Stimulated activated CD4-positive, alpha-beta T cell treated with anti-CD3 and anti-CD28 coated beads, Interleukin-15, amount 100 ng/mL, for 24 hours (primary cell): ENCODE data around the gene IP6K1.
A peak's percentile ranks its signal among the peaks of the same experiment; 100 is the strongest.
"Not testable (repeated sequence)": the region's sequence is repeated elsewhere in the genome, so short reads cannot be mapped to it uniquely, and the experiment has no call there.

Source experiments
- DNase-seq: peaks from one replicate; pipeline ENCODE4 v3.0.0-alpha.2; 2020

Gene IP6K1

DNA sequence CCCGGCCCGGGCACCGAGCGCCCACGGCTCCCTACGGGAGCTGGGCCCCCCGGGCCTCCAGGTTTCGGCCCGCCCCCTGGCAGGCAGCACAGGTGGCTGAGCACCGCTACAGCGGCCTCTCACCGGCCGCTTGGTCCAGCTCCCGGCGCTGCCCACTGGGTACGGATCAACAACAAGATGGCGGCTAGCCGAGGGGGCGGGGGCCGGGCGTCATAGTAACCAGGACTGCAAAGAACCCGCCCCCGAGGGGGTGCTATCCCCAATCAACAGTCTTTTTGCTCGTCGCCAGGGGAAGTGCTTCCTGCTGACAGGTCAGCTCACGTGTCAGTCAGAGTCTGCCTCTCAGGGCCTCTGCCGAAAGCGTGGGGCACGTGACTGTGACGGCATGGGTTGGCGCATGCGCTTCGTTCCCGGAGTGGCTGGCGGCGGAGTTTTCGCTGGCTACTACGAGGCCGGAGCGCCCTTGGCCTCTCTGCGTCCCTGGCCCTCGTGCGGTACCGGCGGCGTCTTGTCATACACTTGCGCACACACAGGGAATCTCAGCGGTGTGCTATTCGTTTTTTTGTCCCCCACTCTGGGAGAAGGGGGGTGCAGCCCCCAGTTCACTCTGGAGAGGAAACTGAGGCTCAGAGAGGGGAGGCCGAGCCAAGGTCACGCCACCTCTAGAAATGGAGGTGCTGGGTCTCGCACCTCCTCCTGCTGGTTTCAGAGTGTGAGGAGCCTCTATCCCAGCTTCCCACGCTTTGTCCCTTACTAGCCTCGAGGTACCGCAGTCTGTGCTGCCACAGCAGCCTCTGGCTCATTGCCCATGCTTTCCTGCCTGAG lies at the start of gene IP6K1:
IP6K1 (minus strand) TSS at position 186 of the 825 bp plus-strand sequence. CDS start 38,502 bp downstream, outside the sequence.
- DNase-seq = peak; percentile 100

DNA sequence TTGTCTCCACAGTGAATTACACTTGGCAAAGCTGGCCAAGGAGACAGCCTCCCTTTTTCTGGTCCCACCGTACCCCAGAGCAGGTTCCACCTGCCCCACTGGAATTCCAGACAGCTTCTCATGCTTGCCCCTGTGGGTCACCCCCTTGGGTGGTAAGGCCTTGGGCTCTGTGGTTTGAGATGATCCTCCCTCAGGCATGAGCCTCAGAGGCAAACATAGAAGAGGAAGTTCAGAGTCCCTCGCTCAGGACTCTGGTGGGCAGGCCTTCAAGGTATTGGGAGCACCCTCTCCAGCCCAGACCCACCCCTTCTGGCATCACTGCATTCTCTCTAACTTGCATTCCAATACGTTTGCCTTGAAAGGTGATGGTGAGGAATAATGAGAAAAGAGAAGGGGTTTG lies 45.0 kb upstream of the IP6K1 start:
- no peak for DNase-seq

DNA sequence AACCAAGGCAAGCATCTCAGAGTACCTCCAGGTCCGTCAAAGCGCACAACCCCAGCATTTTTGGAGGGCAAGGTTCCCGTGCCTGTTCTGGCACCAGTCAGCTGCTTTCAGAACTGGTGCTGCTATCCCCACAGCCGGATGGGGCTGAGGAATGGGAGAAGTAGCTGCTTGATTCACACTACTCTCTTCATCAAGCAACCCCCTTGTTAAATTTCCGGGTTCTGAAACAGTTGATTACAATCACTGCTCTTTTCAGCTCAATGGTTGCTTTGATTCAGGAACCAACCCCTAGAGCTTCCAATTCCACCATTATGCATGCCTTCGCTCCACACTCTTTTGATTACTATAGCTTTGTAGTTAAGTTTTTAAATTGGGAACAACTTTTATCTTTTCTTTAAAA lies 39.7 kb upstream of the IP6K1 start:
- DNase-seq = no peak

DNA sequence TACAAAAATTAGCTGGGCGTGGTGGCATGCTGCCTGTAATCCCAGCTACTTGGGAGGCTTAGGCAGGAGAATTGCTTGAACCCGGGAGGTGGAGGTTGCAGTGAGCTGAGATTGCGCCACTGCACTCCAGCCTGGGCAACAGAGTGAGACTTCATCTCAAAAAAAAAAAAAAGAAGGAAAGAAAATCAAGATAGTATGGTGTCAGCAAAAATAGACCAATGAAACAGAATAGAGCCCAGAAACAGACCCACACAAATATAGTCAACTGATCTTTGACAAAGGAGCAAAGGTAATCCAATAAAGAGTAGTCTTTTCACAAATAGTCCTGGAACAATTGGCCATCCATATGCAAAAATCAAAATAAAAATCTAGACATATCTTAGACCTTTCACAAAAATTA lies 36.8 kb upstream of the IP6K1 start:
- not testable (repeated sequence) for DNase-seq

DNA sequence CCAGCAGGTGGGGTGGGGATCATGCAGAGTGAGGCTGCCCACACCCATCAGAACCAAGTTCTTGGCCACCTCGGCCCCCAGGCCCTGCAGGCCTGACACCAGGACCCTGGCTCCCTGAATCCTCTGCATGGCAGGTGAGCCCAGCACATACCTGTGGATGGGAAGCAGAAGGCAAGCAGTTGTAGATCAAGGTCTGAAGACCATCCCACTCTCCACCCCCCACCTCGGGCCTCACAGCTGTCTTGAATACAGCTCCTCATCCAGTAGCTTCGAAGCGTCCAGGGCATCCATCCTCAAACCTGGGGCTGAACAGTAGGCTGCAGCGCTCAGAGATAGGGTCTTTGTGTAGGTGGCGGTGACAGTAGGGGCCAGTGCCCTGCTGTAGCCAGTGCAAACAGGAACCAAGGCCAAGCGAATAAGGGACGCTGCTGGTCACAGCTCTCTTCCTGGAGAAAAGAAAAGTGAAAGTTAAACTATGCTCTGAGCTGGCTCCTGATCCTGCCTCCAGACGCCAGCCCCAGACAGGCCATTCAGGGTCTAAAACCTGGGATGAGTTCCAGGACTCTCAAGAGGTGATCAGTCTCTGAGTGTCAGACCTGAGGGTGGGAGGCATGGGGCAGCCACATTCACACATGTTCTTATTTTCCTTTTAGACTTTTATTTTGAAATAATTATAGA lies 27.3 kb upstream of the IP6K1 start, which contains the start of gene UBA7:
UBA7 (minus strand) TSS at position 457 of the 678 bp plus-strand sequence; CDS start at position 291, 166 bp downstream.
- peak; percentile 50 for DNase-seq

DNA sequence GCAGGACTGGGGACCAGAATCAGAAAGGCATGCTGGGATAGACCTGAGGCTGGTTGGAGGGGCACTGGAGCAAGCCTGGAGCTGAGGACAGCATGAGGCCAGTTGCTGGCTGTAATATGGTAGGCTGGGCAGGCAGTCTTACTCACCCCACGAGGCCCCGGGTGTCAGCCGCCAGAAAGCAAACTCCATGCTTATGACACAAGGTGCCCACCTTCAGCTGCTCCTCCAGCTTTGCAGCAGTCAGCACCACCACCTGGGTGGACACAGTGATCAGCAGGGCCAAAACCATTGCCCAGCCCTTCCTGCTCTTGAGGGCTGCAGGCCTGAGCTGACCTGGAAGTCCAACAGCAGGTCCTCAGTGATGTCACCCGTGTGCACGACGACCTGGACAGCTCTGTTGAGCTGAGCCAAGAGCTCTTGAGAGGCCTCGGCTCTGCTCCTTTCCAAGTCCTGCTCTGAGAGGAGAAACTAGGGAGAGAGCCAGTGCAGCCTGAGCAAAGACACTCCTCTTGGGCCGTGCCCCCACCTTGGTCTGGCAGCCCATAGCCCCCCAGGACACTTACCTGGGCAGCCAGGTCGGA lies 26.7 kb upstream of the IP6K1 start:
- DNase-seq = peak; percentile 9

DNA sequence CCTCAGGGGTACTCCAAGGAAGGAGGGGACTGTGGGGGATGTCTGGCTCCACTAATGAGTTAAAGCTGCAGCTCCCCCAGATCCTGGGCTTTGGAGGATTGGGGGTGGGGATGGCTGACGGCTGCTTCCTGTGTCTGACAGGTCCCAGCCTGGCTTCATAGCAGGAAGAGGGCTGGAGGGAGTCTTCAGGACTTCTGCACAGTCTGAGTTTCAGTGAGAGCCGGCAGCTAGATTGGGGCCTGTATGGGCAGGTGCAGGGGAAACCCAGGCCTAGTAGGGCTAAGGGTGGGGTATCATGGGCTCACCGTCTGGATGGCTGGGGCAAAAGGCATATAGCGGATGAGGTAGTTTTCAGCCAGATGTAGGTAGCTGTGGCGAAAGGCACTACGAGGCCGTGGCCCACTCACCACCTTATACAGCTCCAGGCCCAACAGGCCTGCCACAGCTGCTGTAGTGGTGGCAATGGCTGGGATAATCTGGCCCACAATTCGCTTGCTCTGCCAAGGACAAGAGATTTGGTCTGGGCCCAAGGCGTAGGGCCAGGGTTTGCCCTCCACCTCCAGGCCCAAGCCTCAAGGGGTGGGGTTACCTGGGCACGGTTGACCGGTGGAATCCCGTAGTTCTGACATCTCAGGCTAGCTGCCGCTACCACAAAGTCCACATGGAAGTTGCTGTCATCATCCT lies 21.2 kb upstream of the IP6K1 start:
- DNase-seq = no peak

DNA sequence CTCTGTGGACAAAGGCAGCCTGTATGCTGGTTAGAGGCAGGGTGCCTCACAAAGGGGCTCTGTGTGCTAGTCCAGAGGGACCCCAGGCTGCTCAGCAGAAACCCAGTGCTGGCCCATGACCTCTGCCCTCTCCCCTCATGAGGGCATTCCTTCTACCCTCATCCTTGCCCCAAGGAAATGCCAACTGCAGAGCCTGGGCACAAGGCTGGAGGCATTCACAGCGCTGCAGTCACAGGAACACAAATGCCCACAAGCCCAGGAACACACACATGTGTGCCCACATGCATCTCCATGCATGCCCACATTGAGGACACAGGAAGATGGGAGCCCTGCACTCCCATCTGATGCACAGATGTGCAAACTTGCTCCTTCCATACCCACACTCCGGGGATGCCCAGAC lies 20.5 kb upstream of the IP6K1 start:
- no peak for DNase-seq

DNA sequence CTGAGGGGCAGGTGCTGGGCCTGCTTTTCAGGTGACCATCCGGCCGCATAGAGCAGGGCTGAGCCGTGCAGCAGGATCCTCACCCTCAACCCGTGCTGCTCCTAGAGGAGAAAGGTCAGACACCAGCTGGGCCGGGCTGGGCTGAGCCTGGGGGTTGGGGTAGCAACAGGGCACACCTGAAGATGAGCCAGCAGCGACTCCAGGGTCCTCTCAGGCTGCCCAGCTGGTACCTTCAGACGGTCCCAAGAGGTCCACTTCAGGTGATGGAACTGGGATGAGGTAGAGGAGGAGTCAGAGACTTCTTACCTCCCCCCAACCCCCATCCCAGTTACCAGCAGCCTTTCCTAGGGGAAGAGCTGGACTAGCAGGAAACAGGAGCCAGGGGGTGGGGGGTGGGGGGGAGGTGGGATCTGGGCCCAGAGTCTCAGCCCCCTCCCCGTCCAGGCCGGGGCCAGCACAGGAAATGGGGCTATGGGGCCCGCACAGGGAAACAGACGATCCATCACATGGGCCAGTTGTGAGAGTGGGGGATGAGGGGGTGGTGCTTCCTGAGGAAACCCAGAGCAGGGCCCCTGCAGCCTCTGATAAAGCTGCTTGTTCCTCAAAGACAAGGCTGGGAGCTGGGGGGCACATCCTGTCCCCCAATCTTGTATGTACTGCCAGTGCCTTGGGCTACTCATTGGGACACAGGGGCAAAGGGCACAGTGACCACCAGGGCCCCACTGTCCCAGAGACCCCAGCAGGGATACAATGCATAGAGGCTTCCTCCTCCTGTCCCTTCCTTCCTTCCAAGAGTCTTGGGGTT lies 19.8 kb upstream of the IP6K1 start:
- DNase-seq = peak; percentile 32

DNA sequence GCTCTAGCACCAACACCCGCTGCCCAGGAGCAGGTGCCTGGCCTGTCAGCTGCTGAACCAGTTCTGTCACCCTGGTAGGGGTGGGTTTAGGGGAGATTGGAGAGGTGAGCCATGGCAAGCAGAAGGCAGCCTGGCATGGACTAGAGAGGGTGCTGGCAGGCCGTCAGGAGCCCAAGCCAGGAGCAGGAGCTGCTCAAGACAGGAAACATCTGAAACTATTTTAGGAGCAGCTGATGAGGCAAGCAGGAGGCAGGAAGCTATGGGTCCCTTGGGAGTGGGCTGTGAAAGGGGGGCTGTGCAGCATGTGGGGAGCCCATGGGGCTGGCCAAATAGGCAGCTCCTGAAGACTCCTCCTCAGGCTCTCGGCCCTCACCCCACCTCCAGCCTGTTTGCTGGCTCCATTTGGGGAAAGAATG lies 19.0 kb upstream of the IP6K1 start:
- no peak for DNase-seq

DNA sequence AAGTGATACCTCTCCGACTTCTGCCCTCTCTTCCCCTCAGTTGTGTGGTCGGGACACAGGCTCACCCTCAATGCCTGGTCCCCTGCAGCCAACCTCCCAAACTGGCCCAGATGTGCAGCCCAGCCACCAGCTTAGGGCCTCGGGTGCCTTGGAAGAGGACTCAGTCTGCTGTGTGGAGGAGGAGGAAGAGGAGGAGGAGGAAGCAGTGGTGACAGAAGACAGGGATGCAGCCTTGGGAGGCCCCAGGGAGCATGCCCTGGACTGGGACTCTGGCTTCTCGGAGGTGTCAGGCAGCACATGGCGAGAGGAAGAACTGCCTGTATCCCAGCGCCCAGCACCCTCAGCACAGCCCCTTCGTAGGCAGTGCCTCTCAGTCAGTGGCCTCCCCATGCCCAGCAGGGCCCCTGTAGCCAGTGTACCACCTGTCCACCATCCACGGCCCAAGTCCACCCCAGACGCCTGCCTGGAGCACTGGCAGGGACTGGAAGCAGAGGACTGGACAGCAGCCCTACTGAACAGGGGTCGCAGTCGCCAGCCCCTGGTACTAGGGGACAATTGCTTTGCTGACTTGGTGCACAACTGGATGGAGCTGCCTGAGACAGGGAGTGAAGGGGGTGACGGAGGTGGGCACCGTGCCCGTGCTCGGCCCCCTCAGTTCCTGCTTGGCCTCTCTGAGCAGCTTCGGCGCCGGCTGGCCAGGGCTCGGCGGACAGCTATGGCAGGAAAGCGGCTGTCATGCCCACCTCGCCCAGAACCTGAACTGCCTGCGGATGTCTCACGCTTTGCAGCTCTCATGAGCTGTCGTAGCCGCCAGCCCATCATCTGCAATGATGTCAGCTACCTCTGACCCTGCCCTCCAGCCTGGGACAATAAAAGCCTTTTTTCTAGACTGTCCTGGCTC lies 18.0 kb upstream of the IP6K1 start:
- DNase-seq = no peak

DNA sequence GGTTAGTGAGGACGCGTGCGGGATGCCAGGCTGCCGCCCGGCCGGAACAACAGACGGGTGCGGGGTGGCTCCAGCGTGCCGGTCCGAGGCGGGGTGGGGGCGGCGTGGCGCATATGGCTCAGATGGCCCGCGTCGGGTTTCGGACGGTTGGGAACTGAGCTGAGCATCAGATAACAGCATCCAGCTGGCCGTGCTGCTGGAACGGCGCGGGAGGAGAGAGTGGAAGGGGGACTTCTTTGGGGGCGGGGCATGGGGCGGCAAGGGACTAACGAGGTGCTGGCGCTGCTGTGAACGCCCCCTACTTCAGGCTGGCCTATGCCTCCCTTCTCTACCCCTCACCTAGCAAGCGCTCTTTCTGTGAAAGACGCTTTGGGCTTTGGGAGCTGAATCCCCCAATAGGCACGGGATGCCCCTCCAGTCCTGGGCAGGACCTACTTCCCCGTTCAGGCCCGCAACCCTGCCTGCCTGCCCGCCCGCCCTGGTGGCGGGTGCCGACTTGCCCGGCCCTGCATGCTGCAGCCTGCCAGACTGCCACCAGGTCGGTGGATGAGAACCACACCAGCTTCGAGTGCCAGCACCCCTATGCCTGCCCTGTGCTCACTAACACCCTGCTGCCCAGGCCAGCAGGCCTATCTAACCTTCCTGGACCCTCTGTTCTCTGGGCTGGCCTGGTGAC lies 17.3 kb upstream of the IP6K1 start:
- peak; percentile 68 for DNase-seq

DNA sequence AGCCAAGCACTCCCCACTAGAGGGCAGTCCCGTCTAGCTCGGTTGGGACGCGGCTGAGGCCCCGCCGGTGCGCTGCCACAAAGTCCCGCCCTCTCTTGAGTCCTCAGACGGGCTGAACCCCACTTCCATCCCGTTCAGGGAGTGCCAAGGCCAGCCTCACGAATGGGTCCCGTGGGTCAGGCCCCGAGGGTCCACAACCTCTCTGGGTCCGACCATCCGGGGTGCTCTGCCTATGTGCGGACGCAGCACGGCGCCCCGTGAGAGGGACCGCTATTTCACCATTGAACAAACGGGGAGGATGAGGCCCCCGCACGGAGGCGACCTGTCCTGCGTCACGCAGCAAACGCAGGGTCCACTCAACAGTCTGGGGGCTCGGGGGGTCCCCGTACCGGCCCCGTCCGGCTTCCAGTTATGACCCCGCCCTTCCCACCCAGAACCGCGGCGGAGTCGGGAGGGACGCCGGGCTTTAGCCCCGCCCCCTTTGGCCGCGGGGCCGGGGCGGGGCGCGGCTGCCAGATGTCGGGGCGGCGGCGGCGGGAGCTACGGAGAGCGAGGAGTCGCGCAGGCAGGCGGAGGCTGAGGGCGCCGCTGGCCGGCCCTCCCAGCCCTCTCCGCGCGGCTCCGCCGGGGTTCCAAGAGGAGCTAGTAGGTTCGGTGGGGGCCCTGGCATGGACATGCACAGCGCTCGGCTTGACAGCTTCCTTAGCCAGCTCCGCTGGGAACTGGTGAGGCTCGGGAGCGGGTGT lies 16.6 kb upstream of the IP6K1 start, which contains the start of gene INKA1:
INKA1 (plus strand) TSS at position 543 of the 746 bp plus-strand sequence; CDS start at position 675, 132 bp downstream.
- peak; percentile 94 for DNase-seq

DNA sequence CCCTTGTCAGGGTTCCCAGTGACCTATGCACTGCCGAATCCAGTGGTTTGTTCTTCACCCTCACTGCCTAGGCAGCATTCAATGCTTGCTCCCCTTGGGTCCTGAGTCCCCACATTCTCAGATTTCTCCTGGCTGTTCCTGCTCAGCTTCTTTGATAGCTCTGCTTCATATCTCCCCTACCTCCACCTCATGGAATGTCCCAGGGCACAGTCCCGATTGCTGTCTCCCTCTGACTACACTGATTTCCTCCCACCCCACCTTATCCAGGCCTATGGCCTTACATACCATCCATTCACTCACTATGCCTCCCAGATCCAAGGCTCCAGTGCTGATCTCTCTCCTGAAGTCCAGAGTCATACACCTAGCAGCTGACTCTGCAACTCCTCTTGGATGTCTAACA lies 14.8 kb upstream of the IP6K1 start:
- DNase-seq = no peak

DNA sequence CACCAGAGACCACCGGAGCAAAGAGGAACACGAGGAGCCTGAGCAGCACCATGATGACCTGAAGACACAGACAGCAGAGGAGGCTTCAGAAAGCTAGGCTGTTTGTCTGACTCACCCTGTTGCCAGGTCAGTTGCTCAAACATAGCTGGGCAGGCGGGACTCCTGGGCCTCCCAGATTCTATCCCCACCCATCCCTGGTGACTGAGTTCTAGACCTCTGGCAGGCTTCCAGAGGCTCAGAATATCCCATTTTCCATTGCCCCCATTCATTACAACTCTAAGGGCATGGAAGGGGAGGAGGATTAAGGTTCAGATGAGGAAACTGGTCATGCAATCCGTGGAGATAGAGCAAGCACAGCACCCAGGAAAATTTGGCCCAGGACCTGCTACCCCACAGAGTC lies 13.4 kb upstream of the IP6K1 start, which contains the start of gene CDHR4:
CDHR4 (minus strand) TSS at position 113 of the 400 bp plus-strand sequence; CDS start at position 52, 61 bp downstream.
- no peak for DNase-seq

DNA sequence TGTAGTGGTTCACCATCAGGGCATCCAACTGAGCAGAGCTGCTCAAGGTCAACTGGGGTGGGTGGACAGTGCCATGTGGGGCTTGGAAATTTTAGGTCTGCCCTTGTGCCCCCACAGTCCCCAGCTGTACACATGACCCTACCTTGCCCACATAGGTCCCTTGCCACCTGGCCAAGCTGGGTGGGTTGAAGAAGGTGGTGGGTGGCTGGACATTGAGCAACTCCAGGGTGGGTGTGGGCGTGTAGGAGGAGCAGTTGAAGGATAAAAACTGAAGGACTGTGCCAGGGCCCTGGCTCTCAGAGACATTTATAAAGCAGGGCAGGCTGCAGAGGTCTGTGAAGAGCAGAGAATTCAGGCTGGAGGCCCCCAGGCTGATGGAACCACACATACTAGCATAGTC lies 12.8 kb upstream of the IP6K1 start:
- no peak for DNase-seq

DNA sequence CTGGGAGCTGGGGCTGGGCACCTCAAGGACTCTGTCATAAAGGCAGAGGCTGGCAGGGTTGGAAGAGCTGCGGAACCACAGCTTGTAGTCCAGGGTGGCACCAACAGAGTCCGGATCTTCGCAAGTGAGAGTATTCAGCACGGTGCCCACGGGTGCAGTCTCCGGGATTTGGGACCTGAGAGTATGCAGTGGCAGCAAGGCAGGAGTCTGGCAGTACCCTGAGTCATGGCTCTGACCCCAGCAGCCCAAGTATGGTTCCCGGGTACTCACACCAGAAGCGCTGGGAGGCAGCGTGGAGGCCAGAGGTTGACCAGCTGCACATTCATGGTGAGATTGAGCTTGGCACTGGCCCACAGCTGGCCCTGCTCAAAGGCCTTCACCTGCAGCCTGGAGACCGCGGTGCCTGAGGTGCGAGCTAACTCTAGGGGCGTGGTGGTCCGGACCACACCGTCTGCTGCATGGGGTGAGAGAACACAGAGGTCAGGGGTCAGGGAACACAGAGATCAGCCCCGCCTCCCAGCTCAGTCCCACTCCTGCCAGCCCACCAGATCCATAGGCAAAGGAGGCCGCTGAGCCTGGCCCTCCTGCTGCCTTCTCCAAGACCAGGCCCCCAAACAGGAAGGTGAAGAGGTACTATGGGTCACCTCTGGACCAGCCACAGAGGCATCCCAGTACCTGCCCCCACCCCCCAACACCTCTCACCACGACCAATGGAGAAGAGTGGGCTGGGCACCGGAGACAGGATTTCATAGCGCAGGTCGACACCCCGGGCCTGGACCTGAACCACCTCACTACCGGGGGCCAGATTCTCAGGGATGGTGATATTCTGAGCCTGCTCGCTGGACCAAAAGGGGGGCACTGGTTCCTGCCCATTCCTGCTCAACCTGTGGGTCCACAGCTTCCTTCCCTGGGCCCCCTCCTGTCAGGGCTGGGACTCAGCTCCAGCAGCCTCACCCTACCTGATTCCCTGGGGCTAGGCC lies 8.9 kb upstream of the IP6K1 start:
- DNase-seq = no peak

DNA sequence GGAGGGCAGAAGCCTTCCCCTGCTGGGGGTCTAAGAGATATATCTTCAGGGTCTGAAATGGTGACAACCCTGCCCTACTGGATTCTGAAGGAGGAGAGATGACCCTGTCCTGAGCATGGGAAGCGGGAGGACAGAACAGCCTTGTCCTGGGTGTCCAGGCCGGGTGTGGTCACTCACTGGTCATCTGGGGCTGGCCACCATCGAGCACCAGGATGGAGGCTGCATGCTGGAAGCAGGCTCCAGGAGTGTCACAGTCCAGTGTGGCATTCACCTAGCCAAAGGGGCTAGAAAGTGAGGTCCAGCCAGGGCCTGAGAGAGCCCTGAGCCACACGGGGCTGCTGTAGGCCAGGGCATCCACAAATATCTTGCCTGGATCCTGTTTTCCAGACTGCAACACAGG lies 8.1 kb upstream of the IP6K1 start:
- no peak for DNase-seq
